HG02943 (cell line): Measurements from ENCODE around the gene PLXDC2.

Experiments used
- ATAC-seq: cut with Tn5 transposase; IDR thresholded peaks from one replicate; pipeline ENCODE4 v1.9.1; 2021; ENCODE audit warnings: mild to moderate bottlenecking, low read depth, moderate library complexity; ENCODE audit not compliant: unreplicated experiment

PLXDC2 gene

GRCh38 chr10:19848226-19848985 lies 32.2 kb downstream of the PLXDC2 start:
- no peak for ATAC-seq

GRCh38 chr10:19853831-19854230 lies 37.6 kb downstream of the PLXDC2 start:
- no peak for ATAC-seq

- no peak for ATAC-seq
Measured at GRCh38 chr10:19857876-19858275, 41.6 kb downstream of the PLXDC2 start.

- ATAC-seq: no peak
Measured at GRCh38 chr10:19860107-19860506, 43.9 kb downstream of the PLXDC2 start.

- no peak for ATAC-seq
Measured at GRCh38 chr10:19862811-19863515, 46.7 kb downstream of the PLXDC2 start.

- ATAC-seq: no peak
Measured at GRCh38 chr10:19865676-19866075, 49.4 kb downstream of the PLXDC2 start.

GRCh38 chr10:19869370-19869769 lies 53.1 kb downstream of the PLXDC2 start:
- ATAC-seq: no peak

- ATAC-seq: no peak
Measured at GRCh38 chr10:19872504-19873271, 56.5 kb downstream of the PLXDC2 start.

- ATAC-seq: no peak
Measured at GRCh38 chr10:19874190-19874589, 58.0 kb downstream of the PLXDC2 start.

- no peak for ATAC-seq
Measured at GRCh38 chr10:19874791-19875190, 58.6 kb downstream of the PLXDC2 start.

- ATAC-seq: no peak
Measured at GRCh38 chr10:19876570-19876969, 60.3 kb downstream of the PLXDC2 start.

GRCh38 chr10:19877466-19878255 lies 61.4 kb downstream of the PLXDC2 start:
- ATAC-seq: no peak

GRCh38 chr10:19882621-19883020 lies 66.4 kb downstream of the PLXDC2 start:
- ATAC-seq: no peak

GRCh38 chr10:19888061-19888660 lies 71.9 kb downstream of the PLXDC2 start:
- ATAC-seq: no peak

- ATAC-seq: no peak
Measured at GRCh38 chr10:19889256-19889655, 73.0 kb downstream of the PLXDC2 start.

- no peak for ATAC-seq
Measured at GRCh38 chr10:19891429-19891828, 75.2 kb downstream of the PLXDC2 start.

- ATAC-seq: no peak
Measured at GRCh38 chr10:19892270-19892669, 76.0 kb downstream of the PLXDC2 start.

GRCh38 chr10:19892677-19893076 lies 76.4 kb downstream of the PLXDC2 start:
- ATAC-seq: no peak

- no peak for ATAC-seq
Measured at GRCh38 chr10:19895500-19895899, 79.3 kb downstream of the PLXDC2 start.

GRCh38 chr10:19902456-19902855 lies 86.2 kb downstream of the PLXDC2 start:
- no peak for ATAC-seq
